Measurements from ENCODE around the gene PACS1. TPM values are rescaled to one million over a fixed set of nuclear protein-coding genes. Genes with fewer than 3 reads are reported as not detected.

Gene PACS1
- total RNA-seq, 1 experiment from 2014 or later = 41.1 TPM

- ChIA-PET POLR2A (no interaction called here), RAD21 (ENCODE audit: low non-redundant PET in 1 of 2, low total read pairs in 2 of 2, uncharacterized antibody in 2 of 2, unreplicated experiment in 2 of 2) (no interaction called here), CTCF (interaction anchor here (2.3 kb wide), 1 partner anchor 12 kb away, joined by 8 read pairs; no protein-coding TSS in a partner anchor)
- Histone ChIP-seq H3K79me2 (ENCODE audit: insufficient read depth, low read length) (peaks cover 60% of the 10 kb centered on the region), H3K27me3 (ENCODE audit: insufficient read depth, low read length) (no peaks in the 10 kb centered on the region), H3K36me3 (ENCODE audit: control insufficient read depth in 1 of 2, insufficient read depth in 2 of 2, low read length in 2 of 2) (peaks cover 63 to 66% of the 10 kb centered on the region in 2 experiments), H2AFZ (ENCODE audit: low read depth, low read length, poor library complexity, severe bottlenecking) (no peak overlapping the region), H3K4me2 (ENCODE audit: low read length) (no peak overlapping the region), H3K4me1 (ENCODE audit: control insufficient read depth in 1 of 2, insufficient read depth in 2 of 2, low read length in 2 of 2) (peaks cover 5 to 11% of the 10 kb centered on the region in 2 experiments), H4K20me1 (ENCODE audit: insufficient read depth) (no peaks in the 10 kb centered on the region), H3K9me3 (ENCODE audit: control insufficient read depth in 1 of 2, insufficient read depth in 1 of 2, low read depth in 1 of 2, low read length in 2 of 2) (no peaks in the 10 kb centered on the region), H3K27ac (ENCODE audit: low read depth, low read length) (no peak overlapping the region), H3K9ac (ENCODE audit: low read length) (no peak overlapping the region), H3K9me2 (ENCODE audit: insufficient read depth) (no peaks in the 10 kb centered on the region), H3K4me3 (replicated peaks in 1 of 2; ENCODE audit: low read depth in 1 of 2, low read length in 2 of 2) (no peak overlapping the region)
- intact Hi-C loops (cut with micrococcal nuclease) = no loop called here
- no TSS peak for BruUV-seq (replicated peaks)
- ATAC-seq = no peak
- TF ChIP-seq YY1 (IDR thresholded peaks at IDR 0.05; ENCODE audit: extremely low read depth, insufficient replicate concordance, low read depth, low read length) (no peak), ZNF274 (IDR thresholded peaks at IDR 0.05; ENCODE audit: low read depth, low read length) (no peak), ZFX (IDR thresholded peaks at IDR 0.05) (no peak), TCF7L2 (IDR thresholded peaks at IDR 0.05; ENCODE audit: borderline replicate concordance, extremely low read depth, insufficient read depth, insufficient read length) (no peak), CBX3 (IDR thresholded peaks at IDR 0.05; ENCODE audit: low read depth) (no peak), EZH2phosphoT487 (IDR thresholded peaks at IDR 0.05; ENCODE audit: borderline replicate concordance) (no peak)
- DNase-seq (ENCODE audit: low read depth, low spot score) = no peak
These were observed 13.6 kb upstream of the PACS1 start for GRCh38 chr11:66056501-66056900.

GRCh38 chr11:66059966-66060680 lies 9.9 kb upstream of the PACS1 start:
- Histone ChIP-seq H3K4me2 (ENCODE audit: low read length) (no peak overlapping the region), H3K4me1 (ENCODE audit: control insufficient read depth in 1 of 2, insufficient read depth in 2 of 2, low read length in 2 of 2) (no peaks in the 10 kb centered on the region), H3K36me3 (ENCODE audit: control insufficient read depth in 1 of 2, insufficient read depth in 2 of 2, low read length in 2 of 2) (peaks cover 86% of the 10 kb centered on the region in 2 experiments), H3K27me3 (ENCODE audit: insufficient read depth, low read length) (no peaks in the 10 kb centered on the region), H2AFZ (ENCODE audit: low read depth, low read length, poor library complexity, severe bottlenecking) (no peak overlapping the region), H3K9ac (ENCODE audit: low read length) (no peak overlapping the region), H4K20me1 (ENCODE audit: insufficient read depth) (peaks cover 5% of the 10 kb centered on the region; the same call in 1 of the 2 replicates), H3K9me2 (ENCODE audit: insufficient read depth) (no peaks in the 10 kb centered on the region), H3K9me3 (ENCODE audit: control insufficient read depth in 1 of 2, insufficient read depth in 1 of 2, low read depth in 1 of 2, low read length in 2 of 2) (no peaks in the 10 kb centered on the region), H3K79me2 (ENCODE audit: insufficient read depth, low read length) (peaks cover 56% of the 10 kb centered on the region), H3K4me3 (replicated peaks in 1 of 2; ENCODE audit: low read depth in 1 of 2, low read length in 2 of 2) (no peak overlapping the region), H3K27ac (ENCODE audit: low read depth, low read length) (no peak overlapping the region)
- DNase-seq (ENCODE audit: low read depth, low spot score) (no peak), ATAC-seq (no peak)
- CTCF ChIA-PET = no interaction called here
- TF ChIP-seq CEBPB (IDR thresholded peaks at IDR 0.05; ENCODE audit: low read depth) (no peak), EGR1 (IDR thresholded peaks at IDR 0.05; ENCODE audit: low read depth) (no peak), JUND (IDR thresholded peaks at IDR 0.05) (no peak), EZH2 (IDR thresholded peaks at IDR 0.05) (no peak), POLR2A (IDR thresholded peaks at IDR 0.05; ENCODE audit: borderline replicate concordance, extremely low read depth, insufficient read depth, insufficient read length) (no peak), YY1 (IDR thresholded peaks at IDR 0.05; ENCODE audit: extremely low read depth, insufficient replicate concordance, low read depth, low read length) (no peak), CBX3 (IDR thresholded peaks at IDR 0.05; ENCODE audit: low read depth) (no peak), MAX (IDR thresholded peaks at IDR 0.05) (no peak), EZH2phosphoT487 (IDR thresholded peaks at IDR 0.05; ENCODE audit: borderline replicate concordance) (no peak), ZNF274 (IDR thresholded peaks at IDR 0.05; ENCODE audit: low read depth, low read length) (no peak), POLR2AphosphoS5 (IDR thresholded peaks at IDR 0.05; ENCODE audit: low read depth, low read length) (no peak), ELF1 (IDR thresholded peaks at IDR 0.05; ENCODE audit: borderline replicate concordance, low read depth) (no peak)
- TF ChIP-seq, protein P1, sequence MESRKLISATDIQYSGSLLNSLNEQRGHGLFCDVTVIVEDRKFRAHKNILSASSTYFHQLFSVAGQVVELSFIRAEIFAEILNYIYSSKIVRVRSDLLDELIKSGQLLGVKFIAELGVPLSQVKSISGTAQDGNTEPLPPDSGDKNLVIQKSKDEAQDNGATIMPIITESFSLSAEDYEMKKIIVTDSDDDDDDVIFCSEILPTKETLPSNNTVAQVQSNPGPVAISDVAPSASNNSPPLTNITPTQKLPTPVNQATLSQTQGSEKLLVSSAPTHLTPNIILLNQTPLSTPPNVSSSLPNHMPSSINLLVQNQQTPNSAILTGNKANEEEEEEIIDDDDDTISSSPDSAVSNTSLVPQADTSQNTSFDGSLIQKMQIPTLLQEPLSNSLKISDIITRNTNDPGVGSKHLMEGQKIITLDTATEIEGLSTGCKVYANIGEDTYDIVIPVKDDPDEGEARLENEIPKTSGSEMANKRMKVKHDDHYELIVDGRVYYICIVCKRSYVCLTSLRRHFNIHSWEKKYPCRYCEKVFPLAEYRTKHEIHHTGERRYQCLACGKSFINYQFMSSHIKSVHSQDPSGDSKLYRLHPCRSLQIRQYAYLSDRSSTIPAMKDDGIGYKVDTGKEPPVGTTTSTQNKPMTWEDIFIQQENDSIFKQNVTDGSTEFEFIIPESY (IDR thresholded peaks at IDR 0.05; ENCODE audit: extremely low read depth, insufficient replicate concordance, low read length) = no peak
- TF ChIP-seq, protein P2, sequence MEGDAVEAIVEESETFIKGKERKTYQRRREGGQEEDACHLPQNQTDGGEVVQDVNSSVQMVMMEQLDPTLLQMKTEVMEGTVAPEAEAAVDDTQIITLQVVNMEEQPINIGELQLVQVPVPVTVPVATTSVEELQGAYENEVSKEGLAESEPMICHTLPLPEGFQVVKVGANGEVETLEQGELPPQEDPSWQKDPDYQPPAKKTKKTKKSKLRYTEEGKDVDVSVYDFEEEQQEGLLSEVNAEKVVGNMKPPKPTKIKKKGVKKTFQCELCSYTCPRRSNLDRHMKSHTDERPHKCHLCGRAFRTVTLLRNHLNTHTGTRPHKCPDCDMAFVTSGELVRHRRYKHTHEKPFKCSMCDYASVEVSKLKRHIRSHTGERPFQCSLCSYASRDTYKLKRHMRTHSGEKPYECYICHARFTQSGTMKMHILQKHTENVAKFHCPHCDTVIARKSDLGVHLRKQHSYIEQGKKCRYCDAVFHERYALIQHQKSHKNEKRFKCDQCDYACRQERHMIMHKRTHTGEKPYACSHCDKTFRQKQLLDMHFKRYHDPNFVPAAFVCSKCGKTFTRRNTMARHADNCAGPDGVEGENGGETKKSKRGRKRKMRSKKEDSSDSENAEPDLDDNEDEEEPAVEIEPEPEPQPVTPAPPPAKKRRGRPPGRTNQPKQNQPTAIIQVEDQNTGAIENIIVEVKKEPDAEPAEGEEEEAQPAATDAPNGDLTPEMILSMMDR (IDR thresholded peaks at IDR 0.05 in 2 of 3, conservative IDR thresholded peaks at IDR 0.05 in 1 of 3; ENCODE audit: borderline replicate concordance in 1 of 3, insufficient read depth in 1 of 3, low read depth in 2 of 3, low read length in 2 of 3) = no peak
- BruUV-seq (replicated peaks) = no TSS peak
- POLR2A ChIA-PET = no interaction called here
- RAD21 ChIA-PET (ENCODE audit: low non-redundant PET in 1 of 2, low total read pairs in 2 of 2, uncharacterized antibody in 2 of 2, unreplicated experiment in 2 of 2) = no interaction called here
- intact Hi-C loops (cut with micrococcal nuclease) = no loop called here

All from HCT116 (cell line).